ENCODE measurements around the gene PSMD11.

- TF ChIP-seq ZNF624 (tag by site-specific recombination; IDR thresholded peaks at IDR 0.05) = no peak
- TF ChIP-seq, protein P1, sequence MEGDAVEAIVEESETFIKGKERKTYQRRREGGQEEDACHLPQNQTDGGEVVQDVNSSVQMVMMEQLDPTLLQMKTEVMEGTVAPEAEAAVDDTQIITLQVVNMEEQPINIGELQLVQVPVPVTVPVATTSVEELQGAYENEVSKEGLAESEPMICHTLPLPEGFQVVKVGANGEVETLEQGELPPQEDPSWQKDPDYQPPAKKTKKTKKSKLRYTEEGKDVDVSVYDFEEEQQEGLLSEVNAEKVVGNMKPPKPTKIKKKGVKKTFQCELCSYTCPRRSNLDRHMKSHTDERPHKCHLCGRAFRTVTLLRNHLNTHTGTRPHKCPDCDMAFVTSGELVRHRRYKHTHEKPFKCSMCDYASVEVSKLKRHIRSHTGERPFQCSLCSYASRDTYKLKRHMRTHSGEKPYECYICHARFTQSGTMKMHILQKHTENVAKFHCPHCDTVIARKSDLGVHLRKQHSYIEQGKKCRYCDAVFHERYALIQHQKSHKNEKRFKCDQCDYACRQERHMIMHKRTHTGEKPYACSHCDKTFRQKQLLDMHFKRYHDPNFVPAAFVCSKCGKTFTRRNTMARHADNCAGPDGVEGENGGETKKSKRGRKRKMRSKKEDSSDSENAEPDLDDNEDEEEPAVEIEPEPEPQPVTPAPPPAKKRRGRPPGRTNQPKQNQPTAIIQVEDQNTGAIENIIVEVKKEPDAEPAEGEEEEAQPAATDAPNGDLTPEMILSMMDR (tag by site-specific recombination; IDR thresholded peaks at IDR 0.05) = no peak
- TF ChIP-seq ZNF335 (tag by site-specific recombination; conservative IDR thresholded peaks at IDR 0.05) = no peak
- TF ChIP-seq, protein P2, sequence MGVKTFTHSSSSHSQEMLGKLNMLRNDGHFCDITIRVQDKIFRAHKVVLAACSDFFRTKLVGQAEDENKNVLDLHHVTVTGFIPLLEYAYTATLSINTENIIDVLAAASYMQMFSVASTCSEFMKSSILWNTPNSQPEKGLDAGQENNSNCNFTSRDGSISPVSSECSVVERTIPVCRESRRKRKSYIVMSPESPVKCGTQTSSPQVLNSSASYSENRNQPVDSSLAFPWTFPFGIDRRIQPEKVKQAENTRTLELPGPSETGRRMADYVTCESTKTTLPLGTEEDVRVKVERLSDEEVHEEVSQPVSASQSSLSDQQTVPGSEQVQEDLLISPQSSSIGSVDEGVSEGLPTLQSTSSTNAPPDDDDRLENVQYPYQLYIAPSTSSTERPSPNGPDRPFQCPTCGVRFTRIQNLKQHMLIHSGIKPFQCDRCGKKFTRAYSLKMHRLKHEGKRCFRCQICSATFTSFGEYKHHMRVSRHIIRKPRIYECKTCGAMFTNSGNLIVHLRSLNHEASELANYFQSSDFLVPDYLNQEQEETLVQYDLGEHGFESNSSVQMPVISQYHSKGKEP (tag by site-specific recombination; IDR thresholded peaks at IDR 0.05) = no peak
- TF ChIP-seq ZNF600 (tag by site-specific recombination; IDR thresholded peaks at IDR 0.05) = no peak
- TF ChIP-seq ZNF121 (tag by site-specific recombination; IDR thresholded peaks at IDR 0.05) = no peak
- TF ChIP-seq ZNF175 (tag by site-specific recombination; IDR thresholded peaks at IDR 0.05) = no peak
- no peak for TF ChIP-seq ZNF776 (tag by site-specific recombination; IDR thresholded peaks at IDR 0.05; ENCODE audit: borderline replicate concordance)
These were observed 23.6 kb downstream of the PSMD11 start for GRCh38 chr17:32467949-32468348.
